ENCODE results near the gene HTR7. TPM values are rescaled to one million over a fixed set of nuclear protein-coding genes. Genes with fewer than 3 reads are reported as not detected.

HTR7 gene
- total RNA-seq, 1 experiment from 2014 or later, result 0.62 TPM

DNA sequence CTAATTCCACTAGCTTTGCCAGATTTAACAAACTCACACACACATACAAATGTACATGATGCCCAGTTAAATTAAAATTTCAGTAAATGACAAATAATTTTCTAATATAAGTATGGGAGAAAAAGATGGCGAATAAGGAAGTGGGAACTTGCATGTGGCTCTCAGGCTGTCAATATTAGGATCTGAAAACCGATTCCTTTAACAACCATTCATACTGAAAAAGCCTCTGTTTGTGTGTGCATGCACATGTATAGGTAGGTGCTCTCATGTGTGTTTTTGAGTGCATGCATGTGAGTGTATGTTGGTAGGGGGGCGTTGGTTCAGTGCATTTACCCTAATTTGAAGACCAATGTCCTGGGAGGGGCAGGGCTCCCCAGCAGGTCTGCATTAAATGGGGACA lies 125.3 kb downstream of the HTR7 start:
- no peak for ATAC-seq
- H3K4me3 ChIP-seq (ENCODE audit: low read length), result no peak overlapping the region
- H3K9me2 ChIP-seq (replicated peaks; ENCODE audit: low read length), result no peaks in the 10 kb centered on the region
- H3K27ac ChIP-seq (ENCODE audit: low read length), result no peak overlapping the region
- CTCF ChIA-PET, result no interaction called here
- H3K9ac ChIP-seq (ENCODE audit: low read length), result no peak overlapping the region
- H3F3A ChIP-seq (ENCODE audit: low read length, unreplicated experiment), result no peaks in the 10 kb centered on the region
- no peaks in the 10 kb centered on the region for H3K79me2 ChIP-seq (ENCODE audit: low read length)
- H3K27me3 ChIP-seq (ENCODE audit: low read length), result no peaks in the 10 kb centered on the region
- TF ChIP-seq EZH2 (IDR thresholded peaks at IDR 0.05; ENCODE audit: low read length, unreplicated experiment), result no peak
- TF ChIP-seq, protein P1, sequence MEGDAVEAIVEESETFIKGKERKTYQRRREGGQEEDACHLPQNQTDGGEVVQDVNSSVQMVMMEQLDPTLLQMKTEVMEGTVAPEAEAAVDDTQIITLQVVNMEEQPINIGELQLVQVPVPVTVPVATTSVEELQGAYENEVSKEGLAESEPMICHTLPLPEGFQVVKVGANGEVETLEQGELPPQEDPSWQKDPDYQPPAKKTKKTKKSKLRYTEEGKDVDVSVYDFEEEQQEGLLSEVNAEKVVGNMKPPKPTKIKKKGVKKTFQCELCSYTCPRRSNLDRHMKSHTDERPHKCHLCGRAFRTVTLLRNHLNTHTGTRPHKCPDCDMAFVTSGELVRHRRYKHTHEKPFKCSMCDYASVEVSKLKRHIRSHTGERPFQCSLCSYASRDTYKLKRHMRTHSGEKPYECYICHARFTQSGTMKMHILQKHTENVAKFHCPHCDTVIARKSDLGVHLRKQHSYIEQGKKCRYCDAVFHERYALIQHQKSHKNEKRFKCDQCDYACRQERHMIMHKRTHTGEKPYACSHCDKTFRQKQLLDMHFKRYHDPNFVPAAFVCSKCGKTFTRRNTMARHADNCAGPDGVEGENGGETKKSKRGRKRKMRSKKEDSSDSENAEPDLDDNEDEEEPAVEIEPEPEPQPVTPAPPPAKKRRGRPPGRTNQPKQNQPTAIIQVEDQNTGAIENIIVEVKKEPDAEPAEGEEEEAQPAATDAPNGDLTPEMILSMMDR (conservative IDR thresholded peaks at IDR 0.05; ENCODE audit: low read depth, low read length), result no peak
- no peak for TF ChIP-seq EZH2phosphoT487 (IDR thresholded peaks at IDR 0.05; ENCODE audit: borderline replicate concordance, low read length)
- no TSS peak for BruUV-seq (replicated peaks)
- no peaks in the 10 kb centered on the region for H3K4me1 ChIP-seq (ENCODE audit: insufficient read depth, low read length)
- no peaks in the 10 kb centered on the region for H3K9me3 ChIP-seq (ENCODE audit: low read length)
- H3K4me2 ChIP-seq (ENCODE audit: low read length), result no peak overlapping the region
- POLR2A ChIA-PET (ENCODE audit: unreplicated experiment), result no interaction called here
- intact Hi-C loops (cut with micrococcal nuclease), result no loop called here
- DNase-seq, result no peak
- H2AFZ ChIP-seq (ENCODE audit: low read length), result no peak overlapping the region
- no peaks in the 10 kb centered on the region for H4K20me1 ChIP-seq (ENCODE audit: low read length)
- no peaks in the 10 kb centered on the region for H3K36me3 ChIP-seq (ENCODE audit: low read depth, low read length)

DNA sequence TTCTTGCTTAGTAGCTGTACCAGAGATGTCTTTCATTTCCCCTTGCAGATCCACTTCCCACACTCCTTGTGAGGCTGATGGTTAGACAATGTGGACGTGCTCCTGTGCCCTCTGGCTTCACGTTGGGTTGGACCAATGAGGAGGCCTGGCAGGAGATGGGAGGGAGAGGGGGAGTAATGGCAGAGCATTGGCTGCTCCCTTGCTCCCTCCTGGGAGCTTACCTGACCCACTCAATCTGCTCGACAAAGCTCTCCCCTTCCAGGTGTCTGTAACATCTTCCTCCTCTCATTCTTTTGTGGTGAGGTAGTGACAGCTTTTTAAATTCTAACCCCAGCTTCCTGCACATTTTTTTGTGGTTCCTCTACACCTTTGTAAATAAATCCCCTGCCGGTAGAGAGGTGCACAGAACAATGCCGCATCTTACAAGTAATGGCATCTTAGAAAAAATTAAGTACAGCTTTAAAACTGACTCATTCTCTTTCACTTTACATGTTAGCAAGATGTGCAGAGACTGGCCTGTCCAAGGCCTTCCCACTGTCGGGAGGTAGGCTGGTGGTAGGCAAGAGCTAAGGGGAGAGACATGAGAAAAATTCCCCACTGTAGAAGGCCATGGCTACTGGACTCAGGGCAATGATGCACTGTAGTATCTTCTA lies 134.3 kb downstream of the HTR7 start:
- Histone ChIP-seq H3K27ac (ENCODE audit: low read length) (no peak overlapping the region), H3K4me2 (ENCODE audit: low read length) (no peak overlapping the region), H3K36me3 (ENCODE audit: low read depth, low read length) (no peaks in the 10 kb centered on the region), H3F3A (ENCODE audit: low read length, unreplicated experiment) (no peaks in the 10 kb centered on the region), H3K9me3 (ENCODE audit: low read length) (no peaks in the 10 kb centered on the region), H3K9ac (ENCODE audit: low read length) (no peak overlapping the region), H3K79me2 (ENCODE audit: low read length) (no peaks in the 10 kb centered on the region), H3K4me1 (ENCODE audit: insufficient read depth, low read length) (no peaks in the 10 kb centered on the region), H3K27me3 (ENCODE audit: low read length) (no peaks in the 10 kb centered on the region), H3K9me2 (replicated peaks; ENCODE audit: low read length) (no peaks in the 10 kb centered on the region), H2AFZ (ENCODE audit: low read length) (no peak overlapping the region), H3K4me3 (ENCODE audit: low read length) (no peak overlapping the region), H4K20me1 (ENCODE audit: low read length) (no peaks in the 10 kb centered on the region)
- intact Hi-C loops (cut with micrococcal nuclease), result no loop called here
- BruUV-seq (replicated peaks), result no TSS peak
- ChIA-PET POLR2A (ENCODE audit: unreplicated experiment) (no interaction called here), CTCF (no interaction called here)
- ATAC-seq (no peak), DNase-seq (peak; percentile 10)
- TF ChIP-seq, protein P1 (conservative IDR thresholded peaks at IDR 0.05; ENCODE audit: low read depth, low read length), result no peak
- TF ChIP-seq EZH2 (IDR thresholded peaks at IDR 0.05; ENCODE audit: low read length, unreplicated experiment), result no peak
- no peak for TF ChIP-seq EZH2phosphoT487 (IDR thresholded peaks at IDR 0.05; ENCODE audit: borderline replicate concordance, low read length)

DNA sequence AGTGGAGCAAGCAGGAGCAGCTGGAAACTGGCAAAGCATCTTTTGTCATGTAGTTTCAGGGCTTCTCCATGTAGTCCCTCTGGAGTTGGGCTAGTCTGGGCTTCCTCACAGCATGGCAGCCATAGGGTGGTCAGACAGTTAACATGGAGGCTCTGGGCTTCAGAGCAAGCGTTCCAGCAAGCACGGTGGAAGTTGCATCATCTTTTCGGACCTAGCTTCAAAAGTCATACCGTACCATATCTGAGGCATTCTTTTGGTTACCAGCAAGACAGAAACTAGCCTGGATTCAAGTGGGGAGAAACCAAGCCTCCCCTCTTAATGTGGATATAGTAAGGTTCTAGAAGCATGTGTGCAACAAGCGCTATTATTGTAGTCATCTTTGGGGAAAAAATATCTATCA lies 135.0 kb downstream of the HTR7 start:
- ChIA-PET CTCF (no interaction called here), POLR2A (ENCODE audit: unreplicated experiment) (no interaction called here)
- Histone ChIP-seq H2AFZ (ENCODE audit: low read length) (no peak overlapping the region), H3K4me2 (ENCODE audit: low read length) (no peak overlapping the region), H3K9me3 (ENCODE audit: low read length) (no peaks in the 10 kb centered on the region), H3K36me3 (ENCODE audit: low read depth, low read length) (no peaks in the 10 kb centered on the region), H3K27me3 (ENCODE audit: low read length) (no peaks in the 10 kb centered on the region), H3K4me3 (ENCODE audit: low read length) (no peak overlapping the region), H4K20me1 (ENCODE audit: low read length) (no peaks in the 10 kb centered on the region), H3K79me2 (ENCODE audit: low read length) (no peaks in the 10 kb centered on the region), H3K9ac (ENCODE audit: low read length) (no peak overlapping the region), H3K9me2 (replicated peaks; ENCODE audit: low read length) (no peaks in the 10 kb centered on the region), H3K27ac (ENCODE audit: low read length) (no peak overlapping the region), H3K4me1 (ENCODE audit: insufficient read depth, low read length) (no peaks in the 10 kb centered on the region), H3F3A (ENCODE audit: low read length, unreplicated experiment) (no peaks in the 10 kb centered on the region)
- TF ChIP-seq, protein P1 (conservative IDR thresholded peaks at IDR 0.05; ENCODE audit: low read depth, low read length), result no peak
- no peak for TF ChIP-seq EZH2phosphoT487 (IDR thresholded peaks at IDR 0.05; ENCODE audit: borderline replicate concordance, low read length)
- BruUV-seq (replicated peaks), result no TSS peak
- intact Hi-C loops (cut with micrococcal nuclease), result no loop called here
- ATAC-seq (no peak), DNase-seq (no peak)

All from PC-3 (cell line).